Measurements from ENCODE around the gene SRPX. TPM values are rescaled to one million over a fixed set of nuclear protein-coding genes. Genes with fewer than 3 reads are reported as not detected.

SRPX gene
- polyA plus RNA-seq, 2 donors: 4.1 to 10.4 TPM

- H3K27ac ChIP-seq (ENCODE audit: low read depth in 2 of 2, low read length in 1 of 2): no peak overlapping the region
- H3K4me3 ChIP-seq (ENCODE audit: low read depth in 1 of 2, low read length in 2 of 2): no peak overlapping the region
- H3K27me3 ChIP-seq (ENCODE audit: control insufficient read depth in 1 of 2, insufficient read depth in 2 of 2, low read length in 2 of 2): peaks cover 0 to 4% of the 10 kb centered on the region in 2 donors
- no peaks in the 10 kb centered on the region for H3K4me1 ChIP-seq (ENCODE audit: control insufficient read depth in 2 of 2, insufficient read depth in 2 of 2, low read length in 1 of 2)
- 52 to 60% methylated on average over 1 of the region's 1 CpG for WGBS, 2 donors
- no peaks in the 10 kb centered on the region for H3K36me3 ChIP-seq (ENCODE audit: control insufficient read depth in 2 of 2, insufficient read depth in 2 of 2, low read length in 1 of 2)
- no peaks in the 10 kb centered on the region for H3K9me3 ChIP-seq (ENCODE audit: control insufficient read depth in 2 of 2, insufficient read depth in 1 of 2, low read depth in 1 of 2, low read length in 1 of 2)
Measured at GRCh38 chrX:38116706-38117105, 104.0 kb downstream of the SRPX start.

- 56 to 72% methylated on average over 4 of the region's 4 CpGs for WGBS, 2 donors
- peaks cover 0 to 4% of the 10 kb centered on the region in 2 donors for H3K27me3 ChIP-seq (ENCODE audit: control insufficient read depth in 1 of 2, insufficient read depth in 2 of 2, low read length in 2 of 2)
- H3K4me3 ChIP-seq (ENCODE audit: low read depth in 1 of 2, low read length in 2 of 2): no peak overlapping the region
- no peak overlapping the region for H3K27ac ChIP-seq (ENCODE audit: low read depth in 2 of 2, low read length in 1 of 2)
- no peaks in the 10 kb centered on the region for H3K9me3 ChIP-seq (ENCODE audit: control insufficient read depth in 2 of 2, insufficient read depth in 1 of 2, low read depth in 1 of 2, low read length in 1 of 2)
- no peaks in the 10 kb centered on the region for H3K4me1 ChIP-seq (ENCODE audit: control insufficient read depth in 2 of 2, insufficient read depth in 2 of 2, low read length in 1 of 2)
- H3K36me3 ChIP-seq (ENCODE audit: control insufficient read depth in 2 of 2, insufficient read depth in 2 of 2, low read length in 1 of 2): no peaks in the 10 kb centered on the region
Measured at GRCh38 chrX:38112566-38112965, 108.1 kb downstream of the SRPX start.

DNA sequence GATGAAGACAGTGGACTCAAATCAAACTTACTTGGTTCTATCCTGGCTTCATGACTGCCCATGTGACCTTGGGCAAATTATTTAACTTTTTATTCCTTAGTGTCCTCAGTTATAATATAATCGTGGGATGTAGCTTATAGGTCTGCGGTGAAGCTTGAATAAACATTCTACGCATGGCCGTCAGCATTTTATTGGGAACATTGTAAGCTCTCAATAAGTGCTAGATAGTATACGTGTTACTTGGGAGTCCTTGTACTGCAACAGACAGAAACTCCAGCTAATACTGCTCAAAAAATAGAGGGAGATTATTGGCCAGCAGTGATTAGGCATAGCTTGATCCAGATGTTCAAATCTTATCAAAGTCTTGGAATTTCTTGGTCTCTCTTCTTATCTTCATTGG is 109.5 kb downstream of the SRPX start:
- H3K4me3 ChIP-seq (ENCODE audit: low read depth in 1 of 2, low read length in 2 of 2): no peak overlapping the region
- 91 to 92% methylated on average over 5 of the region's 5 CpGs for WGBS, 2 donors
- H3K27ac ChIP-seq (ENCODE audit: low read depth in 2 of 2, low read length in 1 of 2): no peak overlapping the region
- H3K36me3 ChIP-seq (ENCODE audit: control insufficient read depth in 2 of 2, insufficient read depth in 2 of 2, low read length in 1 of 2): no peaks in the 10 kb centered on the region
- H3K27me3 ChIP-seq (ENCODE audit: control insufficient read depth in 1 of 2, insufficient read depth in 2 of 2, low read length in 2 of 2): peaks cover 0 to 4% of the 10 kb centered on the region in 2 donors
- H3K4me1 ChIP-seq (ENCODE audit: control insufficient read depth in 2 of 2, insufficient read depth in 2 of 2, low read length in 1 of 2): no peaks in the 10 kb centered on the region
- H3K9me3 ChIP-seq (ENCODE audit: control insufficient read depth in 2 of 2, insufficient read depth in 1 of 2, low read depth in 1 of 2, low read length in 1 of 2): no peaks in the 10 kb centered on the region

DNA sequence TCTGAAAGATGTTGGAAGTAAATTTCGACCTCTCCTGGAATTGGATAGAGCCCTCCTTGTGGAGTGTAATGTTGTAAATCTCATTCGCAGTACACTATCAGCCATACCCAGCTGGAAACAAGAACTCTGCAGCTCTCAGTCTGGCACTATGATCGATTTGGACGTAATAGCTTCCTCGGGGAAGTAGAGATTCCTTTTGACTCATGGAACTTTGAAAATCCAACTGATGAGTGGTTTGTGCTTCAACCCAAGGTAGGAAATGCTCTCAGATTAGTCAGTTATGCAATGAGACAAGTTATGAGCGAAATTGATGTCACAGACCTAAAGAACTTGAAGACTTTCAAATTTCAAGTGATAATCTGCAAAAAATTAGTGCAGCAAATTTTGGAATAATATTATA is 110.4 kb downstream of the SRPX start:
- Histone ChIP-seq H3K4me1 (ENCODE audit: control insufficient read depth in 2 of 2, insufficient read depth in 2 of 2, low read length in 1 of 2) (no peaks in the 10 kb centered on the region), H3K27ac (ENCODE audit: low read depth in 2 of 2, low read length in 1 of 2) (no peak overlapping the region), H3K9me3 (ENCODE audit: control insufficient read depth in 2 of 2, insufficient read depth in 1 of 2, low read depth in 1 of 2, low read length in 1 of 2) (no peaks in the 10 kb centered on the region), H3K36me3 (ENCODE audit: control insufficient read depth in 2 of 2, insufficient read depth in 2 of 2, low read length in 1 of 2) (no peaks in the 10 kb centered on the region), H3K4me3 (ENCODE audit: low read depth in 1 of 2, low read length in 2 of 2) (no peak overlapping the region), H3K27me3 (ENCODE audit: control insufficient read depth in 1 of 2, insufficient read depth in 2 of 2, low read length in 2 of 2) (peaks cover 0 to 4% of the 10 kb centered on the region in 2 donors)
- WGBS, 2 donors: 60 to 71% methylated on average over 6 of the region's 6 CpGs

GRCh38 chrX:38109042-38109898 is 111.4 kb downstream of the SRPX start:
- Histone ChIP-seq H3K27ac (ENCODE audit: low read depth in 2 of 2, low read length in 1 of 2) (no peak overlapping the region), H3K4me3 (ENCODE audit: low read depth in 1 of 2, low read length in 2 of 2) (no peak overlapping the region), H3K9me3 (ENCODE audit: control insufficient read depth in 2 of 2, insufficient read depth in 1 of 2, low read depth in 1 of 2, low read length in 1 of 2) (no peaks in the 10 kb centered on the region), H3K36me3 (ENCODE audit: control insufficient read depth in 2 of 2, insufficient read depth in 2 of 2, low read length in 1 of 2) (no peaks in the 10 kb centered on the region), H3K27me3 (ENCODE audit: control insufficient read depth in 1 of 2, insufficient read depth in 2 of 2, low read length in 2 of 2) (peaks cover 0 to 4% of the 10 kb centered on the region in 2 donors), H3K4me1 (ENCODE audit: control insufficient read depth in 2 of 2, insufficient read depth in 2 of 2, low read length in 1 of 2) (no peaks in the 10 kb centered on the region)
- WGBS, 2 donors: 76 to 92% methylated on average over 4 of the region's 4 CpGs

- Histone ChIP-seq H3K27ac (ENCODE audit: low read depth in 2 of 2, low read length in 1 of 2) (no peak overlapping the region), H3K4me3 (ENCODE audit: low read depth in 1 of 2, low read length in 2 of 2) (no peak overlapping the region), H3K9me3 (ENCODE audit: control insufficient read depth in 2 of 2, insufficient read depth in 1 of 2, low read depth in 1 of 2, low read length in 1 of 2) (no peaks in the 10 kb centered on the region), H3K4me1 (ENCODE audit: control insufficient read depth in 2 of 2, insufficient read depth in 2 of 2, low read length in 1 of 2) (no peaks in the 10 kb centered on the region), H3K27me3 (ENCODE audit: control insufficient read depth in 1 of 2, insufficient read depth in 2 of 2, low read length in 2 of 2) (peaks cover 0 to 6% of the 10 kb centered on the region in 2 donors), H3K36me3 (ENCODE audit: control insufficient read depth in 2 of 2, insufficient read depth in 2 of 2, low read length in 1 of 2) (no peaks in the 10 kb centered on the region)
- 75 to 83% methylated on average over 6 of the region's 6 CpGs for whole genome bisulfite sequencing, 2 donors
Measured at GRCh38 chrX:38108364-38108763, 112.3 kb downstream of the SRPX start.

- Histone ChIP-seq H3K27ac (ENCODE audit: low read depth in 2 of 2, low read length in 1 of 2) (no peak overlapping the region), H3K27me3 (ENCODE audit: control insufficient read depth in 1 of 2, insufficient read depth in 2 of 2, low read length in 2 of 2) (peaks cover 0 to 6% of the 10 kb centered on the region in 2 donors), H3K9me3 (ENCODE audit: control insufficient read depth in 2 of 2, insufficient read depth in 1 of 2, low read depth in 1 of 2, low read length in 1 of 2) (no peaks in the 10 kb centered on the region), H3K4me1 (ENCODE audit: control insufficient read depth in 2 of 2, insufficient read depth in 2 of 2, low read length in 1 of 2) (no peaks in the 10 kb centered on the region), H3K4me3 (ENCODE audit: low read depth in 1 of 2, low read length in 2 of 2) (no peak overlapping the region), H3K36me3 (ENCODE audit: control insufficient read depth in 2 of 2, insufficient read depth in 2 of 2, low read length in 1 of 2) (no peaks in the 10 kb centered on the region)
- WGBS, 2 donors: 31 to 37% methylated on average over 6 of the region's 6 CpGs
Measured at GRCh38 chrX:38106991-38107655, 113.5 kb downstream of the SRPX start.

DNA sequence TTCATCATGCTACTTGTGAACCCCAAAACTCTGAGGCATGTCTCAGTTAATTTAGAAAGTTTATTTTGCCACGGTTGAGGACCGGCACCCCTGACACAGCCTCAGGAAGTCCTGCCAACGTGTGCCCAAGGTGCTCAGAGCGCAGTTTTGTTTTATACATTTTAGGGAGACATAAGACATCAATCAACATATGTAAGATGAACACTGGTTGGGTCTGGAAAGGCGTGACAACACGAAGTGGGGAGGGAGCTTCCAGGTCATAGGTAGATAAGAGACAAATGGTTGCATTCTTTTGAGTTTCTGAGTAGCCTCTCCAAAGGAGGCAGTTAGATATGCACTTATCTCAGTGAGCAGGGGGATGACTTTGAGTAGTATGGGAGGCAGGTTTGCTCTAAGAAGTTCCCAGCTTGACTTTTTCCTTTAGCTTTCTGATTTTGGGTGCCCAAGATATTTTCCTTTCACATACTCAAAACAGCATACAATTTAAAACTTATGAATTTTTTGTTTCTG is 115.4 kb downstream of the SRPX start:
- H3K27me3 ChIP-seq (ENCODE audit: control insufficient read depth in 1 of 2, insufficient read depth in 2 of 2, low read length in 2 of 2): peaks cover 0 to 3% of the 10 kb centered on the region in 2 donors
- no peak overlapping the region for H3K27ac ChIP-seq (ENCODE audit: low read depth in 2 of 2, low read length in 1 of 2)
- no peak overlapping the region for H3K4me3 ChIP-seq (ENCODE audit: low read depth in 1 of 2, low read length in 2 of 2)
- no peaks in the 10 kb centered on the region for H3K4me1 ChIP-seq (ENCODE audit: control insufficient read depth in 2 of 2, insufficient read depth in 2 of 2, low read length in 1 of 2)
- WGBS, 2 donors: 74 to 91% methylated on average over 6 of the region's 6 CpGs
- no peaks in the 10 kb centered on the region for H3K36me3 ChIP-seq (ENCODE audit: control insufficient read depth in 2 of 2, insufficient read depth in 2 of 2, low read length in 1 of 2)
- no peaks in the 10 kb centered on the region for H3K9me3 ChIP-seq (ENCODE audit: control insufficient read depth in 2 of 2, insufficient read depth in 1 of 2, low read depth in 1 of 2, low read length in 1 of 2)

DNA sequence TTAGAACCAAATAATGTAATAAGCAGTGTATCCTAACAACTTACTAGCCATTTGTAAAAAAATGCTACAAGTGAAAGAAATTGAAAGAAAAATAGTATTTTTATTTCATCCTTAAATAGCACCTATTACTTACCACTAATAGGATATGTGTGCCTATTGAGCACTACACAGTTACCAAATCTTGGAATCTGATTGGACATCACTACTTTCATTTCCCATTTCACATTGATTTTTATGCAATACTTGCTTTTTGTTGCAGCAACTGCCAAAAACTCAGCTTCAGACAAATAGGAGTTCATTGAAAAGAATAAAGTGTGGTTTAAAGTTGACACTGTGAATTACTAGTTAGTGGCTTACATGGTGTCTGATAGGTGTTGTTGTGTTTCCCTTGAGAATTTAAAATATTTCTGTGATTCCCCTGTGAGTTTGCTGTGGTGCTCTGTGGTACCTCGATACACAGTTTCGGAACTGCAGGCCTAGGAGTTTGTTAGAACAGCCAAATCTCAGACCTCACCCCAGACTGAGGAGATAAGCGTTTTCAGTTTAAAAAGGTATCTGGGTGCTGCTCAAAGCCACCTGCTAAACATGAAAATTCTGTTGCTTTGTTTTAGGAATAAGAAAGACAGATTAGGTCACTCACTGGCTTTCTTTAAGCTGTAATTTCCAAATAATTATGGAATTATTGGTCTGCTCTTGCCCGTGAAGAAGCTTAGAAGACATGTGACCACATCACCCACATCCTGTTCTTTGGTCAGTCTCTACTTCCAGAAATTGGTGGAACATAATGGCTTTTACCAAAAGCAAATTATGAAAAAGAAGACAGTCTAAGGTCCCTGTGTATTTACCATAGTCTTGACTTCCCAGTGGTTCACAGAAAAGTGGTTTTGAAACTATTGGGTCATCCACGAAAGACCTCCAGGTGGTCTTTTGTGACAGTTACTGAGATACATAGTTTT is 116.5 kb downstream of the SRPX start:
- WGBS, 2 donors: 71 to 86% methylated on average over 5 of the region's 5 CpGs
- no peaks in the 10 kb centered on the region for H3K36me3 ChIP-seq (ENCODE audit: control insufficient read depth in 2 of 2, insufficient read depth in 2 of 2, low read length in 1 of 2)
- no peak overlapping the region for H3K27ac ChIP-seq (ENCODE audit: low read depth in 2 of 2, low read length in 1 of 2)
- no peaks in the 10 kb centered on the region for H3K4me1 ChIP-seq (ENCODE audit: control insufficient read depth in 2 of 2, insufficient read depth in 2 of 2, low read length in 1 of 2)
- peaks cover 0 to 3% of the 10 kb centered on the region in 2 donors for H3K27me3 ChIP-seq (ENCODE audit: control insufficient read depth in 1 of 2, insufficient read depth in 2 of 2, low read length in 2 of 2)
- no peaks in the 10 kb centered on the region for H3K9me3 ChIP-seq (ENCODE audit: control insufficient read depth in 2 of 2, insufficient read depth in 1 of 2, low read depth in 1 of 2, low read length in 1 of 2)
- no peak overlapping the region for H3K4me3 ChIP-seq (ENCODE audit: low read depth in 1 of 2, low read length in 2 of 2)
